ENCODE results near the gene TAB2.
"Not testable (repeated sequence)": the region's sequence is repeated elsewhere in the genome, so short reads cannot be mapped to it uniquely, and the experiment has no call there.

Gene TAB2

DNA sequence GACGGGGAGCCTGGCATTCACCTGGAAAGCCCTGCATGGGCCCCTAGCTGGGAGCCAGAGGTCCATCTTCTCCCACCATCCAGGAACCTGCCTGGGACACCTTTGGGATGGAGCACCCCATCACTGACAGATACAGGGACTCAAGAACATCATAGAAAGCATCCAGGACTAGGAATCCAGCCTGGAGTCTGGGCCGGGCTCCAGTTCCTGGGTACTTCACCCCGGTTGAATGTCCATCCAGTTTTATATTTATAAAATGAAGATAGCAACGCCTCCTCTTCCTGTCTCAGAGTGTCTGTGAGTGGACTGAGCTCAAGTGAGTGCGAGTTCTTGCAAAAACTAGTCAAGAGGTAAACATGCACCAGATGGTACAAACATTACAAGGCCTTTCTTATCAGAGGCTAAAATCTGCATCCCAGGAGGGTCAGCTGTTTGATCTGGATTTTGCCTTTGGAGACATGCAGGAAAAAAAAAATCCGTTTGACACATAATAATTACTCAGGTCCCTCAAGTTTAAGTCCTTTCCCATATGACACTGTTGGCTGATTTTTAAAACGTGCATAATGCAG, 139.9 kb downstream of the TAB2 start:
- TF ChIP-seq, protein P1, sequence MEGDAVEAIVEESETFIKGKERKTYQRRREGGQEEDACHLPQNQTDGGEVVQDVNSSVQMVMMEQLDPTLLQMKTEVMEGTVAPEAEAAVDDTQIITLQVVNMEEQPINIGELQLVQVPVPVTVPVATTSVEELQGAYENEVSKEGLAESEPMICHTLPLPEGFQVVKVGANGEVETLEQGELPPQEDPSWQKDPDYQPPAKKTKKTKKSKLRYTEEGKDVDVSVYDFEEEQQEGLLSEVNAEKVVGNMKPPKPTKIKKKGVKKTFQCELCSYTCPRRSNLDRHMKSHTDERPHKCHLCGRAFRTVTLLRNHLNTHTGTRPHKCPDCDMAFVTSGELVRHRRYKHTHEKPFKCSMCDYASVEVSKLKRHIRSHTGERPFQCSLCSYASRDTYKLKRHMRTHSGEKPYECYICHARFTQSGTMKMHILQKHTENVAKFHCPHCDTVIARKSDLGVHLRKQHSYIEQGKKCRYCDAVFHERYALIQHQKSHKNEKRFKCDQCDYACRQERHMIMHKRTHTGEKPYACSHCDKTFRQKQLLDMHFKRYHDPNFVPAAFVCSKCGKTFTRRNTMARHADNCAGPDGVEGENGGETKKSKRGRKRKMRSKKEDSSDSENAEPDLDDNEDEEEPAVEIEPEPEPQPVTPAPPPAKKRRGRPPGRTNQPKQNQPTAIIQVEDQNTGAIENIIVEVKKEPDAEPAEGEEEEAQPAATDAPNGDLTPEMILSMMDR (IDR thresholded peaks at IDR 0.05) = no peak
- Histone ChIP-seq H3K4me3 (no peak overlapping the region), H3K27ac (no peak overlapping the region)
- DNase-seq (ENCODE audit: low spot score) = no peak

DNA sequence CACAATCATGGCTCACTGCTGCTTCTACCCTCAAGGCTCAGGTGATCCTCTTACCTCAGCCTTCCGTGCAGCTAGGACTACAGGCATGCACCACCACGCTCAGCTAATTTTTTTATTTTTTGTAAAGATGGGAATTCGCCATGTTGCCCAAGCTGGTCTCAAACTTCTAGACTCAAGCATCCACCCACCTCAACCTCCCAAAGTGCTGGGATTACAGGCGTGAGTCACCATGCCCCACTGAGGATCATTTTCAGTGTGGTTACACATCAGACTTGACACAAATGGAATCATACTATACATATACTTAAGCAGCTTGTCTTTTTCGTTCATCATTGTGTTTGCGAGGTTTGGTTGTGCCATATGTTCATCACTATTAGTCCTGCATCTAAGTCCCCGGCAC, 140.7 kb downstream of the TAB2 start:
- TF ChIP-seq, protein P1 (IDR thresholded peaks at IDR 0.05) = no peak
- Histone ChIP-seq H3K4me3 (no peak overlapping the region), H3K27ac (no peak overlapping the region)
- no peak for DNase-seq (ENCODE audit: low spot score)

DNA sequence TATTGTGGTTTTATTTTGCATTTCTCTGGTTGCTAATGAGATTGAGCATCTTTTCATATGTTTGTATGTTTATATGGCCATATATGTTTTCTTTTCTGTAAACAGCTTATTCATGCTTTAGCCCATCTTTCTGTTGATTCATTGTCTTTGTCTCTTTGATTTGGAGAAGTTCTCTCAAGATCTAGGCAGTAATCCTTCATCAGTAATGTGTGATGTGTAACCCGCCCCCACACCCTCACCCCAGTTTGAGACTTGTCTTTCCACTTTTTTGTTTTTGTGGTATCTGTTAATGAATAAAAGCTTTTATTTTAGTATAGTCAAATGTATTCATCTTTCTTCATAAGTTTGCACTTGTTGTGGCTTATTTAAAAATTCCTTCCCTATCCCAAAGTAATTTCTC, 141.3 kb downstream of the TAB2 start:
- TF ChIP-seq, protein P1 (IDR thresholded peaks at IDR 0.05) = no peak
- DNase-seq (ENCODE audit: low spot score) = no peak
- no peak overlapping the region for H3K27ac ChIP-seq
- H3K4me3 ChIP-seq = no peak overlapping the region

DNA sequence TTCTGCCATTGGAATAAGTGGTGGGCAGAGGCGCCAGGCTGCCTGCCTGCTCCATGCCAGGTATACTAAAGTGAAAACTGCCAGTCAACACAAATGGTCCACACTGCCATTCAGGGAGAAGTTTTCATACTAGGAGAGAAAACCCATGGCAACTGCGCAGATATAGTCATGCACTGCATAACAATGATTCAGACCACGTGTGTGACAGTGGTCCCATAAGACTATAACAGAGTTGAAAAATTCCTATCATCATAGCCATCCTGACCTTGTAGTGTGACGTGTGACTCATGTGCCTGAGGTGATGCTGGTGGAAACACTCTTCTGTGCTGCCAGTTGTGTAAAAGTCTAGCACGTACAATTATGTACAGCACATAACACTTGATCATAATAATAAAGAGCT, 142.2 kb downstream of the TAB2 start:
- DNase-seq (ENCODE audit: low spot score) = no peak
- Histone ChIP-seq H3K27ac (no peak overlapping the region), H3K4me3 (no peak overlapping the region)
- TF ChIP-seq, protein P1 (IDR thresholded peaks at IDR 0.05) = no peak

DNA sequence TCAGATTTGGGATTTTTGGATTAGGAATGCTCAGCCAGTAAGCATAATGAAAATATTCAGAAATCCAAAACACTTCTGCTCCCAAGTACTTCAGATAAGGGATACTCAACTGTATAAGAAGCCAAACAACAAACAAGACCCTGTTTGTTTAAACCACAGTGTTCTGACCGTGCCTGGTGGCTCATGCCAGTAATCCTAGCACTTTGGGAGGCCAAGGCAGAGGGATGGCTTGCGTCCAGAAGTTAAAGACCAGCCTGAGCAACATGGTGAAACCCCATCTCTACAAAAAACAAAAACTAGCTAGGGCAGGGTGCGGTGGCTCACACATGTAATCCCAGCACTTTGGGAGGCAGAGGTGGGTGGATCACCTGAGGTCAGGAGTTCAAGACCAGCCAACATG, 142.7 kb downstream of the TAB2 start:
- not testable (repeated sequence) for H3K27ac ChIP-seq; H3K4me3 ChIP-seq; DNase-seq (ENCODE audit: low spot score)

Measured in coronary artery (tissue), 2 donors.